HL-60/S4 treated with retinoic acid at 250 ng/mL for 4 days and 3 days (cell line): Measurements from ENCODE around the gene IQCH.

ENCODE experiments used
- in situ Hi-C: fragments of 300-500 bp; cut with MboI; formaldehyde crosslinking; loops from 2 replicates; pipeline ENCODE4 v1.7.0; 2022; ENCODE audit warnings: low sequenced_read_pairs

IQCH gene

GRCh38 chr15:67480741-67481140 is 226.2 kb downstream of the IQCH start:
- in situ Hi-C loops, result no loop called here

- in situ Hi-C loops, result no loop called here
These were observed 227.1 kb downstream of the IQCH start for GRCh38 chr15:67481680-67482079.

- in situ Hi-C loops, result no loop called here
These were observed 241.0 kb downstream of the IQCH start for GRCh38 chr15:67495585-67495984.

- in situ Hi-C loops, result no loop called here
These were observed 246.7 kb downstream of the IQCH start for GRCh38 chr15:67501177-67501835.

GRCh38 chr15:67501836-67502461 is 247.4 kb downstream of the IQCH start:
- in situ Hi-C loops, result no loop called here

- in situ Hi-C loops, result no loop called here
These were observed 249.5 kb downstream of the IQCH start for GRCh38 chr15:67504056-67504455.

GRCh38 chr15:67504796-67505195 is 250.2 kb downstream of the IQCH start:
- in situ Hi-C loops, result no loop called here

GRCh38 chr15:67505675-67506572 is 251.3 kb downstream of the IQCH start:
- in situ Hi-C loops, result no loop called here

GRCh38 chr15:67506775-67507747 is 252.5 kb downstream of the IQCH start:
- in situ Hi-C loops, result no loop called here

GRCh38 chr15:67508407-67508806 is 253.8 kb downstream of the IQCH start:
- in situ Hi-C loops, result no loop called here

GRCh38 chr15:67509918-67510317 is 255.3 kb downstream of the IQCH start:
- in situ Hi-C loops, result no loop called here

- in situ Hi-C loops, result no loop called here
These were observed 256.1 kb downstream of the IQCH start for GRCh38 chr15:67510597-67511190.

GRCh38 chr15:67511606-67512005 is 257.0 kb downstream of the IQCH start:
- in situ Hi-C loops, result no loop called here

GRCh38 chr15:67512140-67512539 is 257.6 kb downstream of the IQCH start:
- in situ Hi-C loops, result no loop called here

GRCh38 chr15:67512933-67513714 is 258.5 kb downstream of the IQCH start:
- in situ Hi-C loops, result no loop called here

GRCh38 chr15:67515090-67515489 is 260.5 kb downstream of the IQCH start:
- in situ Hi-C loops, result no loop called here

GRCh38 chr15:67515557-67515956 is 261.0 kb downstream of the IQCH start:
- in situ Hi-C loops, result no loop called here

GRCh38 chr15:67520321-67521028 is 265.9 kb downstream of the IQCH start:
- in situ Hi-C loops, result no loop called here
